ENCODE results near the gene MED13L. TPM values are rescaled to one million over a fixed set of nuclear protein-coding genes. Genes with fewer than 3 reads are reported as not detected.

Gene MED13L
- total and polyA plus RNA-seq, 2 donors (not counting 1 experiment from before 2014, with no cell fraction given), result 20.3 to 207 TPM

GRCh38 chr12:116282371-116283286, 5.1 kb upstream of the MED13L start:
- no peaks in the 10 kb centered on the region for H3K79me2 ChIP-seq (ENCODE audit: control insufficient read depth, insufficient read depth, low read length)
- H3K27me3 ChIP-seq (replicated peaks in 1 of 4; ENCODE audit: control extremely low read depth in 1 of 4, control insufficient read depth in 3 of 4, insufficient read depth in 4 of 4, low read length in 3 of 4), result no peaks in the 10 kb centered on the region
- H3K27ac Mint-ChIP-seq, result peak overlapping the region; percentile 66
- peaks cover 19% of the 10 kb centered on the region for H3K4me1 Mint-ChIP-seq
- no peaks in the 10 kb centered on the region for H3K9me3 ChIP-seq (ENCODE audit: control extremely low read depth in 1 of 3, control insufficient read depth in 2 of 3, insufficient read depth in 1 of 3, low read length in 2 of 3)
- H4K20me1 ChIP-seq (ENCODE audit: control insufficient read depth, insufficient read depth, low read length, poor library complexity, severe bottlenecking), result no peaks in the 10 kb centered on the region
- peak; percentile 42 for DNase-seq
- H3K9me3 Mint-ChIP-seq (ENCODE audit: insufficient read depth), result no peaks in the 10 kb centered on the region
- H3K36me3 ChIP-seq (replicated peaks in 1 of 2; ENCODE audit: control extremely low read depth in 1 of 2, control insufficient read depth in 1 of 2, extremely low read depth in 1 of 2, insufficient read depth in 2 of 2, low read length in 1 of 2), result no peaks in the 10 kb centered on the region
- TF ChIP-seq CTCF (IDR thresholded peaks at IDR 0.05), result no peak
- H2AFZ ChIP-seq (ENCODE audit: insufficient read depth, low read depth, low read length, poor library complexity, severe bottlenecking), result peak overlapping the region; percentile 86
- peak overlapping the region; percentile 61 for H3K9ac ChIP-seq (ENCODE audit: low read length)
- H3K4me3 Mint-ChIP-seq, result peak overlapping the region; percentile 83
- intact Hi-C loops (cut with micrococcal nuclease), result no loop called here
- no peaks in the 10 kb centered on the region for H3K27me3 Mint-ChIP-seq
- peak overlapping the region; percentile 16 to 70 (median 52) for H3K4me3 ChIP-seq (ENCODE audit: control extremely low read depth in 1 of 5, extremely low read depth in 1 of 5, insufficient read depth in 1 of 5, low read depth in 2 of 5, low read length in 4 of 5)
- ChIA-PET CTCF (interaction anchor here (0.6 to 1.1 kb wide), 4 partner anchors 12 to 317 kb away, joined by 3 to 5 read pairs (median 3); no protein-coding TSS in a partner anchor), POLR2A (interaction anchor here (0.7 kb wide), 1 partner anchor 145 kb away, joined by 7 read pairs; no protein-coding TSS in a partner anchor)
- H3K27ac ChIP-seq (ENCODE audit: low read length in 2 of 2), result peak overlapping the region; percentile 12 to 36
- H3K4me2 ChIP-seq (replicated peaks; ENCODE audit: low read depth, low read length, poor library complexity, severe bottlenecking), result peak overlapping the region; percentile 75
- peaks cover 16 to 17% of the 10 kb centered on the region in 2 donors for H3K4me1 ChIP-seq (ENCODE audit: control insufficient read depth in 2 of 2, insufficient read depth in 2 of 2, low read length in 2 of 2)
- no peak for ATAC-seq (ENCODE audit: low read depth)
- WGBS (ENCODE audit: insufficient coverage), result 47% methylated on average over 9 of the region's 15 CpGs

- WGBS (ENCODE audit: insufficient coverage), result no CpG with 5 or more reads among the region's 5 CpGs
Observed at GRCh38 chr12:116280595-116281290, 3.2 kb upstream of the MED13L start.

More at GRCh38 chr12:116280595-116281290, 3.2 kb upstream of the MED13L start:
- ChIA-PET POLR2A (no interaction called here), CTCF (interaction anchor here (1.0 to 1.3 kb wide), 3 partner anchors 279 to 320 kb away, joined by 3 to 4 read pairs (median 3); no protein-coding TSS in a partner anchor)
- Mint-ChIP-seq H3K9me3 (ENCODE audit: insufficient read depth) (no peaks in the 10 kb centered on the region), H3K27me3 (no peaks in the 10 kb centered on the region), H3K4me1 (peaks cover 20% of the 10 kb centered on the region), H3K27ac (no peak overlapping the region), H3K4me3 (no peak overlapping the region)
- Histone ChIP-seq H3K36me3 (replicated peaks in 1 of 2; ENCODE audit: control extremely low read depth in 1 of 2, control insufficient read depth in 1 of 2, extremely low read depth in 1 of 2, insufficient read depth in 2 of 2, low read length in 1 of 2) (no peaks in the 10 kb centered on the region), H3K4me2 (replicated peaks; ENCODE audit: low read depth, low read length, poor library complexity, severe bottlenecking) (no peak overlapping the region), H3K9ac (ENCODE audit: low read length) (no peak overlapping the region), H3K27ac (ENCODE audit: low read length in 2 of 2) (no peak overlapping the region), H3K9me3 (ENCODE audit: control extremely low read depth in 1 of 3, control insufficient read depth in 2 of 3, insufficient read depth in 1 of 3, low read length in 2 of 3) (no peaks in the 10 kb centered on the region), H3K79me2 (ENCODE audit: control insufficient read depth, insufficient read depth, low read length) (peaks cover 12% of the 10 kb centered on the region), H3K4me3 (ENCODE audit: control extremely low read depth in 1 of 5, extremely low read depth in 1 of 5, insufficient read depth in 1 of 5, low read depth in 2 of 5, low read length in 4 of 5) (no peak overlapping the region), H2AFZ (ENCODE audit: insufficient read depth, low read depth, low read length, poor library complexity, severe bottlenecking) (no peak overlapping the region), H3K27me3 (replicated peaks in 1 of 4; ENCODE audit: control extremely low read depth in 1 of 4, control insufficient read depth in 3 of 4, insufficient read depth in 4 of 4, low read length in 3 of 4) (no peaks in the 10 kb centered on the region), H4K20me1 (ENCODE audit: control insufficient read depth, insufficient read depth, low read length, poor library complexity, severe bottlenecking) (peaks cover 5% of the 10 kb centered on the region), H3K4me1 (ENCODE audit: control insufficient read depth in 2 of 2, insufficient read depth in 2 of 2, low read length in 2 of 2) (peaks cover 17 to 18% of the 10 kb centered on the region in 2 donors)
- intact Hi-C loops (cut with micrococcal nuclease), result no loop called here
- no peak for DNase-seq
- no peak for ATAC-seq (ENCODE audit: low read depth)
- TF ChIP-seq EZH2 (IDR thresholded peaks at IDR 0.05; ENCODE audit: borderline replicate concordance, insufficient read depth, low read depth, low read length, poor library complexity, severe bottlenecking) (no peak), CTCF (IDR thresholded peaks at IDR 0.05) (no peak)

All from B cell (primary cell).